ENCODE measurements around the gene SERINC5. TPM values are rescaled to one million over a fixed set of nuclear protein-coding genes. Genes with fewer than 3 reads are reported as not detected.

SERINC5 gene
- total and polyA plus RNA-seq, 12 donors: 2.3 to 21.9 (median 14.8) TPM

DNA sequence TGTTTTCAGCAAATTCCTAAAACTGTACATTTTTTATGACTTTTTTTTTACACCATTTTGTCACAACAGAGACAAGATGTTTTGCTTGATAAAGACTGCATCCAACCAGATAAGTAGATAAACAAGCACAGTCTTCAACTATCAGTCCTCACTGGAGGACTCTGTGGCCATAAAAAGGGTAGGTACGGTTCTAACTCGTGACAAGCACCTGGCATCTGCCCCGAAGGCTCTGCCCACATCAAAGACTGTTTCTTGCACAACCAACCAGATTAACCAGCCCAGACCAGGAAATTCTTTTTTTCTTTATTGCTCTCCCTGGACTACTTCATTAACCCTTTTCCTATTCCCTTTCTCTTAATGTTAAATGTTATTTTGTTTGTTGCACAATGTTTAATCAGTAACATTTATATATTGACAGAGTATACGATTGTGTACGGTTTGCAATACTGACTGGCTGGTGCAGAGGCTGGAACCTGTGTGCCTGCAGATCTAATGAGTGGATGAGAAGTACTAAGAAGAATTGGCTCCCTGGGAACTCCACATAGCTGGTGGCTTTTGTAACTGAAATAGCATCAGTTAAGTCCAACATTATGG lies 74.1 kb downstream of the SERINC5 start:
- H3K4me3 ChIP-seq: no peak overlapping the region
- peaks cover 6 to 49% (median 36%) of the 10 kb centered on the region in 9 donors for H3K4me1 ChIP-seq
- H3K9me3 ChIP-seq: no peaks in the 10 kb centered on the region
- intact Hi-C loops (cut with DNase I): loop anchor here in 1 of 10 donors (5.0 kb wide), 1 partner anchor 34 kb away; no protein-coding TSS in a partner anchor
- no peak overlapping the region for H3K27ac ChIP-seq
- H3K27me3 ChIP-seq: no peaks in the 10 kb centered on the region
- peaks cover 0 to 12% (median 0%) of the 10 kb centered on the region in 9 donors for H3K36me3 ChIP-seq
- no peak for DNase-seq
- TF ChIP-seq, protein P1, sequence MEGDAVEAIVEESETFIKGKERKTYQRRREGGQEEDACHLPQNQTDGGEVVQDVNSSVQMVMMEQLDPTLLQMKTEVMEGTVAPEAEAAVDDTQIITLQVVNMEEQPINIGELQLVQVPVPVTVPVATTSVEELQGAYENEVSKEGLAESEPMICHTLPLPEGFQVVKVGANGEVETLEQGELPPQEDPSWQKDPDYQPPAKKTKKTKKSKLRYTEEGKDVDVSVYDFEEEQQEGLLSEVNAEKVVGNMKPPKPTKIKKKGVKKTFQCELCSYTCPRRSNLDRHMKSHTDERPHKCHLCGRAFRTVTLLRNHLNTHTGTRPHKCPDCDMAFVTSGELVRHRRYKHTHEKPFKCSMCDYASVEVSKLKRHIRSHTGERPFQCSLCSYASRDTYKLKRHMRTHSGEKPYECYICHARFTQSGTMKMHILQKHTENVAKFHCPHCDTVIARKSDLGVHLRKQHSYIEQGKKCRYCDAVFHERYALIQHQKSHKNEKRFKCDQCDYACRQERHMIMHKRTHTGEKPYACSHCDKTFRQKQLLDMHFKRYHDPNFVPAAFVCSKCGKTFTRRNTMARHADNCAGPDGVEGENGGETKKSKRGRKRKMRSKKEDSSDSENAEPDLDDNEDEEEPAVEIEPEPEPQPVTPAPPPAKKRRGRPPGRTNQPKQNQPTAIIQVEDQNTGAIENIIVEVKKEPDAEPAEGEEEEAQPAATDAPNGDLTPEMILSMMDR (IDR thresholded peaks at IDR 0.05): no peak
- peak in 2 of 8 donors; percentile 33 to 73 for ATAC-seq
- WGBS, 2 donors: 61 to 69% methylated on average over 5 of the region's 5 CpGs

DNA sequence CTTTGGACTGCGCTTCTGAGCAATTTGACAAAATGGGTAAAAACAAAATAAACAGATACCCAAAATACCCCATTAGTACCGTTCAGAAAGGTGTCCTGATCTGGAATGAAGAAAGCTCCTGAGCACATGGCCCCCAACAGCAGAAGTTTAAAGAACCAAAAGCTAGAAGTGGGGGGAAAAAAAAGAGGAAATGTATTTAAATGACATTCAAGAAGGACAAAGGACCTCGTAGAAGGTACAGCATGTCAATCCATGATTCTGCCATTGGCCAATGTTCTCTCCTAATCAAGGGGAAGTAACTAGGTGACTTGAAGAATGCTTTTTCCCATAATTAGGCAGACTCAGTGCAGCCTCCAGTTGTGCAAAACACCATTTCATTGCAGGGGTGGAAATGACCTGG lies 78.6 kb downstream of the SERINC5 start:
- intact Hi-C loops (cut with DNase I): no loop called here
- DNase-seq: no peak

DNA sequence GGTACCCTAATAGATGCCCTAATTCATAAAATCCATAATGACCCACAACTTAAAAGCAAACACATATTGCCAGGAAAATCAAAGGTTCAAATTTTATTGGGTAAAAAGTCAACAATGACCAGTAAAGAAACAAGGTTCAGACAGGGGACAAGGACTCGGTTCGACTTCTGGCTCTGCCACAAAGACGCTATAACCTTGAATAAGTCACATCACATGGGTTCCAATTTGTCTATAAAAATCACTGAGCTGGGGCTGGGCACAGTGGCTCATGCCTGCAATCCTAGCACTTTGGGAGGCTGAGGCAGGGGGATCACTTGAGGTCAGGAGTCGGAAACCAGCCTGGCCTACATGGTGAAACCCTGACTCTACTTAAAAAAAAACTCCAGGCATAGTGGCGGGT lies 80.5 kb downstream of the SERINC5 start:
- no peak for ATAC-seq
- intact Hi-C loops (cut with DNase I): no loop called here
- H3K4me1 ChIP-seq: peaks cover 0 to 17% (median 4%) of the 10 kb centered on the region in 9 donors
- 69 to 83% methylated on average over 5 of the region's 5 CpGs for WGBS, 2 donors
- TF ChIP-seq, protein P1 (IDR thresholded peaks at IDR 0.05): no peak
- peaks cover 0 to 63% (median 12%) of the 10 kb centered on the region in 9 donors for H3K36me3 ChIP-seq
- DNase-seq: no peak
- no peaks in the 10 kb centered on the region for H3K9me3 ChIP-seq
- no peak overlapping the region for H3K4me3 ChIP-seq
- H3K27ac ChIP-seq: no peak overlapping the region
- H3K27me3 ChIP-seq: no peaks in the 10 kb centered on the region

More for the DNA sequence above, 78.6 kb downstream of the SERINC5 start:
- Histone ChIP-seq H3K27me3 (no peaks in the 10 kb centered on the region), H3K9me3 (no peaks in the 10 kb centered on the region), H3K4me3 (no peak overlapping the region), H3K36me3 (peaks cover 0 to 45% (median 12%) of the 10 kb centered on the region in 9 donors), H3K4me1 (peaks cover 2 to 29% (median 17%) of the 10 kb centered on the region in 9 donors), H3K27ac (no peak overlapping the region)
- ATAC-seq: no peak
- TF ChIP-seq, protein P1 (IDR thresholded peaks at IDR 0.05): no peak
- 65 to 94% methylated on average over 3 of the region's 3 CpGs for WGBS, 2 donors

DNA sequence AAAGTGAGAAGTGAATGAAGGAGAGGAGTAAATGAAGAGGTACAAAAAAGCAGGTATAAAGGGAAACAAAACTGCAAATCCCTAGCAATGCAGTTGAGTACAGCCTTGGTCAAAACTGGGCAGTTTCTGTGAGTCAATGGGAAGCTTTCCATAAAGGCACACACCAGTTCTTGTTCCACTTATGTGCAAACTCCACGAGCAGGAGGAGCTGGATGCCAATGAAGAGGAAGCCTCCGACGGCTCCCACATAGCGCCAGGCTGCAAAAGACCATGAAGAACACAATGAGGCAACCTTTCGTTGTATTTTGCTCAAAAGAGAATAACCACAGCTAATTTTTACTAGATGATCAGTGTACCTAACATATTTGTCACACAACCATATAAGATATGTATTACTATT lies 81.1 kb downstream of the SERINC5 start:
- intact Hi-C loops (cut with DNase I): no loop called here
- TF ChIP-seq, protein P1 (IDR thresholded peaks at IDR 0.05): no peak
- Histone ChIP-seq H3K4me1 (peaks cover 0 to 13% (median 4%) of the 10 kb centered on the region in 9 donors), H3K27ac (no peak overlapping the region), H3K9me3 (no peaks in the 10 kb centered on the region), H3K27me3 (no peaks in the 10 kb centered on the region), H3K36me3 (peaks cover 0 to 67% (median 12%) of the 10 kb centered on the region in 9 donors), H3K4me3 (no peak overlapping the region)
- ATAC-seq (no peak), DNase-seq (no peak)
- WGBS, 2 donors: 82 to 86% methylated on average over 5 of the region's 5 CpGs
